Measurements from ENCODE around the gene POU2F3. TPM values are rescaled to one million over a fixed set of nuclear protein-coding genes. Genes with fewer than 3 reads are reported as not detected.
A peak's percentile ranks its signal among the peaks of the same experiment; 100 is the strongest.

POU2F3 gene
- total RNA-seq, 1 experiment from 2014 or later, result 0.62 TPM

DNA sequence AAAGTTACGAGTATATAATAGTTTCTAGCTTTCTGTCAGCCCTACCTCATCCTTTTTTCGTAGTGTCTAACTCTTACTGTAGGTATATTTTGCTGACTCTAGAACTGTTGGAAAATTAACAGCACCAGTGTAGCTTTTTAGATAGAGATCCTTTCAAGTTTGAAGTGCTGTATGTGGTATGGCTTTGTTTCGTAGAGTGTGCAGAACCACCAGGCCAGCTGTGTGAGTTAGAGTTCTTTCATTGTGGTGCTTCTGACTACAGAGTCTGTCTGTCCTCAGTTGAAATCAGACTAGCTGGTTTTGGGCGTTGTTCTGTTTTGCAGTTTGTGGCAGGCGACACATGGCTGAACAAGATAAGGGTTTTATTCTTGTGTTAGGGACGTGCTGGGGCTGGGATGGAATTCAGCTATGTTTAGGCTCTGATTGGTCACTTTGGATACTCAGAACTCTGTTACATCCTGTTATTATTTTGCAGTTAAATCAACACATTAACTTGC lies 99.5 kb downstream of the POU2F3 start:
- ChIA-PET POLR2A (ENCODE audit: unreplicated experiment) (no interaction called here), CTCF (interaction anchor here (0.9 kb wide), 2 partner anchors 39 to 61 kb away, joined by 3 to 4 read pairs; no protein-coding TSS in a partner anchor)
- H3F3A ChIP-seq (ENCODE audit: low read length, unreplicated experiment), result peaks cover 3% of the 10 kb centered on the region
- no peaks in the 10 kb centered on the region for H3K27me3 ChIP-seq (ENCODE audit: low read length)
- H3K4me3 ChIP-seq (ENCODE audit: low read length), result peak overlapping the region; percentile 85
- H2AFZ ChIP-seq (ENCODE audit: low read length), result no peak overlapping the region
- peak overlapping the region; percentile 18 for H3K9ac ChIP-seq (ENCODE audit: low read length)
- H3K9me3 ChIP-seq (ENCODE audit: low read length), result no peaks in the 10 kb centered on the region
- ATAC-seq (no peak), DNase-seq (peak; percentile 44)
- intact Hi-C loops (cut with micrococcal nuclease), result loop anchor here (5.0 kb wide), 2 partner anchors 43 to 143 kb away; no protein-coding TSS in a partner anchor
- H3K9me2 ChIP-seq (replicated peaks; ENCODE audit: low read length), result no peaks in the 10 kb centered on the region
- H3K4me2 ChIP-seq (ENCODE audit: low read length), result peak overlapping the region; percentile 87
- peaks cover 55% of the 10 kb centered on the region for H3K4me1 ChIP-seq (ENCODE audit: insufficient read depth, low read length)
- peaks cover 64% of the 10 kb centered on the region for H4K20me1 ChIP-seq (ENCODE audit: low read length)
- H3K36me3 ChIP-seq (ENCODE audit: low read depth, low read length), result no peaks in the 10 kb centered on the region
- no peak for TF ChIP-seq EZH2 (IDR thresholded peaks at IDR 0.05; ENCODE audit: low read length, unreplicated experiment)
- TF ChIP-seq, protein P1, sequence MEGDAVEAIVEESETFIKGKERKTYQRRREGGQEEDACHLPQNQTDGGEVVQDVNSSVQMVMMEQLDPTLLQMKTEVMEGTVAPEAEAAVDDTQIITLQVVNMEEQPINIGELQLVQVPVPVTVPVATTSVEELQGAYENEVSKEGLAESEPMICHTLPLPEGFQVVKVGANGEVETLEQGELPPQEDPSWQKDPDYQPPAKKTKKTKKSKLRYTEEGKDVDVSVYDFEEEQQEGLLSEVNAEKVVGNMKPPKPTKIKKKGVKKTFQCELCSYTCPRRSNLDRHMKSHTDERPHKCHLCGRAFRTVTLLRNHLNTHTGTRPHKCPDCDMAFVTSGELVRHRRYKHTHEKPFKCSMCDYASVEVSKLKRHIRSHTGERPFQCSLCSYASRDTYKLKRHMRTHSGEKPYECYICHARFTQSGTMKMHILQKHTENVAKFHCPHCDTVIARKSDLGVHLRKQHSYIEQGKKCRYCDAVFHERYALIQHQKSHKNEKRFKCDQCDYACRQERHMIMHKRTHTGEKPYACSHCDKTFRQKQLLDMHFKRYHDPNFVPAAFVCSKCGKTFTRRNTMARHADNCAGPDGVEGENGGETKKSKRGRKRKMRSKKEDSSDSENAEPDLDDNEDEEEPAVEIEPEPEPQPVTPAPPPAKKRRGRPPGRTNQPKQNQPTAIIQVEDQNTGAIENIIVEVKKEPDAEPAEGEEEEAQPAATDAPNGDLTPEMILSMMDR (conservative IDR thresholded peaks at IDR 0.05; ENCODE audit: low read depth, low read length), result no peak
- TF ChIP-seq EZH2phosphoT487 (IDR thresholded peaks at IDR 0.05; ENCODE audit: borderline replicate concordance, low read length), result no peak
- H3K79me2 ChIP-seq (ENCODE audit: low read length), result peaks cover 78% of the 10 kb centered on the region
- no TSS peak for BruUV-seq (replicated peaks)
- H3K27ac ChIP-seq (ENCODE audit: low read length), result no peak overlapping the region

DNA sequence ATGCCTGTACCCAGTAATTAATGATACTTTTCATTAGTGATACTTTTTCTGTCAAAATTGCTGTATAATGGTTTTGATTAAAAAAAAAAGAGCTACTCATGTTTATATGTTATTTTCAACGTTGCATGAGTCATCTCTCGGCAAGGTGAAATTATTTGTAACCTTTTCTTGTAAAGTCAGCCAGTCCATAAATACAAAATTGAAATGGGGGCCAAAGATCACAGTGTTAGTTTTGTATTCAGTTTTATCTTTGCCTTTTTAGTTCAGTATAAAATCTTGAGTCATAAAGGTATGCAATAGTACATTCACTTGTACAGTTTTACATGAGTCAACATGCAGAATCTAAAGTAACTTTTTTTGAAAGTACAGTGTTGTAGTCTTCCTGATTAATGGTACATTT lies 100.6 kb downstream of the POU2F3 start:
- DNase-seq, result peak; percentile 74
- CTCF ChIA-PET, result interaction anchor here (0.5 to 0.6 kb wide), 2 partner anchors 38 to 60 kb away, joined by 4 to 5 read pairs; no protein-coding TSS in a partner anchor
- TF ChIP-seq, protein P1 (conservative IDR thresholded peaks at IDR 0.05; ENCODE audit: low read depth, low read length), result no peak
- no peak for TF ChIP-seq EZH2phosphoT487 (IDR thresholded peaks at IDR 0.05; ENCODE audit: borderline replicate concordance, low read length)
- TF ChIP-seq EZH2 (IDR thresholded peaks at IDR 0.05; ENCODE audit: low read length, unreplicated experiment), result no peak
- H3K79me2 ChIP-seq (ENCODE audit: low read length), result peaks cover 87% of the 10 kb centered on the region
- peak overlapping the region; percentile 87 for H3K4me2 ChIP-seq (ENCODE audit: low read length)
- peak; percentile 9 for ATAC-seq
- no peaks in the 10 kb centered on the region for H3F3A ChIP-seq (ENCODE audit: low read length, unreplicated experiment)
- H3K27me3 ChIP-seq (ENCODE audit: low read length), result no peaks in the 10 kb centered on the region
- H3K27ac ChIP-seq (ENCODE audit: low read length), result peak overlapping the region; percentile 1; the same call in 1 of the 2 replicates
- POLR2A ChIA-PET (ENCODE audit: unreplicated experiment), result interaction anchor here (0.6 to 0.9 kb wide), 2 partner anchors 27 to 65 kb away, joined by 5 to 9 read pairs; no protein-coding TSS in a partner anchor
- no peaks in the 10 kb centered on the region for H3K36me3 ChIP-seq (ENCODE audit: low read depth, low read length)
- peaks cover 73% of the 10 kb centered on the region for H4K20me1 ChIP-seq (ENCODE audit: low read length)
- intact Hi-C loops (cut with micrococcal nuclease), result loop anchor here (1.0 kb wide), 2 partner anchors 60 to 92 kb away; no protein-coding TSS in a partner anchor
- H3K4me3 ChIP-seq (ENCODE audit: low read length), result peak overlapping the region; percentile 85
- H2AFZ ChIP-seq (ENCODE audit: low read length), result no peak overlapping the region
- H3K9me2 ChIP-seq (replicated peaks; ENCODE audit: low read length), result no peaks in the 10 kb centered on the region
- no peaks in the 10 kb centered on the region for H3K9me3 ChIP-seq (ENCODE audit: low read length)
- H3K4me1 ChIP-seq (ENCODE audit: insufficient read depth, low read length), result peaks cover 56% of the 10 kb centered on the region
- no peak overlapping the region for H3K9ac ChIP-seq (ENCODE audit: low read length)
- no TSS peak for BruUV-seq (replicated peaks)

DNA sequence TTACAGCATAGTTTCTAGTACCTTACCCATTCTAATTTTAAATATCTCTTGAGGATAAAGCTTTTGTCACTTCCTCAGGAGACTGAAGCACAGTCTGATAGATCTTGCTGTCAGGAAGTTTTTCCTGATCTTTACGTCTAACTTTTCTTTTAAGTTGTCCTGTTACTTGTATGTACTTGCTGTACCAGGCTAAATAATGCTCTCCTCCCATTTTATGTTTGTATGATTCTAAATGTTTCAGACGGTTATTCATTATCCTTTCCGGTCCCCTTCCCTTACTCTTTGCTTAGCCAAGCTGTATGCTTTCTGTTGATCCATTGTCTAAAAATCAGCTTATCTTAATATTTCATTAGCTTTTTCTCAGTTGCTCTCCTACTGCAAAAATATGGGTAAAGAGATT lies 102.3 kb downstream of the POU2F3 start:
- no peak overlapping the region for H3K27ac ChIP-seq (ENCODE audit: low read length)
- no peaks in the 10 kb centered on the region for H3K36me3 ChIP-seq (ENCODE audit: low read depth, low read length)
- no peak overlapping the region for H2AFZ ChIP-seq (ENCODE audit: low read length)
- TF ChIP-seq, protein P1 (conservative IDR thresholded peaks at IDR 0.05; ENCODE audit: low read depth, low read length), result no peak
- TF ChIP-seq EZH2 (IDR thresholded peaks at IDR 0.05; ENCODE audit: low read length, unreplicated experiment), result no peak
- TF ChIP-seq EZH2phosphoT487 (IDR thresholded peaks at IDR 0.05; ENCODE audit: borderline replicate concordance, low read length), result no peak
- no peak overlapping the region for H3K4me3 ChIP-seq (ENCODE audit: low read length)
- peaks cover 97% of the 10 kb centered on the region for H3K79me2 ChIP-seq (ENCODE audit: low read length)
- ATAC-seq (no peak), DNase-seq (no peak)
- intact Hi-C loops (cut with micrococcal nuclease), result no loop called here
- no peak overlapping the region for H3K4me2 ChIP-seq (ENCODE audit: low read length)
- no TSS peak for BruUV-seq (replicated peaks)
- no peaks in the 10 kb centered on the region for H3K9me2 ChIP-seq (replicated peaks; ENCODE audit: low read length)
- no peaks in the 10 kb centered on the region for H3K9me3 ChIP-seq (ENCODE audit: low read length)
- H3F3A ChIP-seq (ENCODE audit: low read length, unreplicated experiment), result no peaks in the 10 kb centered on the region
- peaks cover 56% of the 10 kb centered on the region for H3K4me1 ChIP-seq (ENCODE audit: insufficient read depth, low read length)
- ChIA-PET CTCF (no interaction called here), POLR2A (ENCODE audit: unreplicated experiment) (no interaction called here)
- H3K27me3 ChIP-seq (ENCODE audit: low read length), result no peaks in the 10 kb centered on the region
- H3K9ac ChIP-seq (ENCODE audit: low read length), result no peak overlapping the region
- H4K20me1 ChIP-seq (ENCODE audit: low read length), result peaks cover 80% of the 10 kb centered on the region
